RWPE1 (cell line): ENCODE results near the gene CD200R1L.

ENCODE experiments used
- CTCF ChIA-PET: fragments of 350-600 bp; sonication (Branson Sonifier 250); formaldehyde crosslinking; extraction: SDS; loops from one replicate; lab custom pipeline; 2021; lab: Yijun Ruan, JAX
- POLR2A ChIA-PET: fragments of 400-600 bp; formaldehyde crosslinking; extraction: SDS; loops from one replicate; lab custom pipeline; 2020; ENCODE audit warnings: antibody characterized with exemption; ENCODE audit not compliant: low non-redundant PET; lab: Yijun Ruan, JAX
- DNase-seq: peaks from one replicate; pipeline ENCODE4 v3.0.0; 2012; ENCODE audit warnings: low spot score
- H3K27ac ChIP-seq: fragments of 450-650 bp; 2 replicates; pipeline ENCODE4 v1.5.1; 2017
- TF ChIP-seq, protein P1 (sequence below): fragments of 450-650 bp; conservative IDR thresholded peaks from 2 replicates; pipeline ENCODE4 v1.5.1; 2017; ENCODE audit warnings: low read depth, mild to moderate bottlenecking

Gene CD200R1L

DNA sequence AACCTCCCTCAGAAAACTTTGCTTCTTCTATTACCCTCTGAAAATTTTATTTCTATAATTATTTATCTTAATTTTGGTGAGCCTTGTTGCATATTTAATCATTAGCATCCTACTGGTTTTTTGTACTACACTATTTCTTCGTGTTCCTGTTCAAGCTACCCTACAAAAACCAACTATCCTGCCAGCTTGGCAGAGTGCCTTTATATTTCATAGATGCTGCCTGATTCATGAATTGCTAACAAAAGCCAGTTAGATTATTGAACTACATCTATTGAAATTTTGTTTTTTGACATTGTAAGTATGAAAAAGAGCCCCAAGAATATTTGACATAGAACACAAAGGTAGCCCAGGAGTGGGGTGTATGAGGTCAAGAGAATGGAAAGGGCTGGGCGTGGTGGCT is 78.9 kb downstream of the CD200R1L start:
- ChIA-PET POLR2A (no interaction called here), CTCF (no interaction called here)

DNA sequence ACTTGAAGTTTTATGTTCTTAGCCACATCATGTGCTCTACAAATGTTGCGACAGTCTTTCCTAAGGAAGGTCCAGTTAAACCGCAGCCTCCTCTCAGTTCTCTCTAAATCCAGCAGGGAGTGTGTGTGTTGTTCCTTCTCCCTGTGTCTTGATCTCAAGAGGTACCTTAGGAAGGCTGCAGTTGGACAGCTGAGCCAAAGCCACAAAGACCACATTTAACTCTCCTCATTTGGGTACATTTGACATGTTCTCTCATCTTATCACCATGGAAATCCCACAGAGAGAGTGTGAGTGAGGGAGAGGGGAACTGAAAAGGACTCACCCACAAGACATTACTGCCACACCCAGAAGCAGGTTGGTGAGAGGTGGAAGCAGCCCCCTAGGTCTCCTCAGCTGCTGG is 79.5 kb downstream of the CD200R1L start:
- H3K27ac ChIP-seq = no peak overlapping the region
- TF ChIP-seq, protein P1, sequence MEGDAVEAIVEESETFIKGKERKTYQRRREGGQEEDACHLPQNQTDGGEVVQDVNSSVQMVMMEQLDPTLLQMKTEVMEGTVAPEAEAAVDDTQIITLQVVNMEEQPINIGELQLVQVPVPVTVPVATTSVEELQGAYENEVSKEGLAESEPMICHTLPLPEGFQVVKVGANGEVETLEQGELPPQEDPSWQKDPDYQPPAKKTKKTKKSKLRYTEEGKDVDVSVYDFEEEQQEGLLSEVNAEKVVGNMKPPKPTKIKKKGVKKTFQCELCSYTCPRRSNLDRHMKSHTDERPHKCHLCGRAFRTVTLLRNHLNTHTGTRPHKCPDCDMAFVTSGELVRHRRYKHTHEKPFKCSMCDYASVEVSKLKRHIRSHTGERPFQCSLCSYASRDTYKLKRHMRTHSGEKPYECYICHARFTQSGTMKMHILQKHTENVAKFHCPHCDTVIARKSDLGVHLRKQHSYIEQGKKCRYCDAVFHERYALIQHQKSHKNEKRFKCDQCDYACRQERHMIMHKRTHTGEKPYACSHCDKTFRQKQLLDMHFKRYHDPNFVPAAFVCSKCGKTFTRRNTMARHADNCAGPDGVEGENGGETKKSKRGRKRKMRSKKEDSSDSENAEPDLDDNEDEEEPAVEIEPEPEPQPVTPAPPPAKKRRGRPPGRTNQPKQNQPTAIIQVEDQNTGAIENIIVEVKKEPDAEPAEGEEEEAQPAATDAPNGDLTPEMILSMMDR = no peak
- POLR2A ChIA-PET = no interaction called here
- DNase-seq = no peak
- CTCF ChIA-PET = no interaction called here

More for the DNA sequence above, 78.9 kb downstream of the CD200R1L start:
- TF ChIP-seq, protein P1 = no peak
- no peak for DNase-seq
- H3K27ac ChIP-seq = no peak overlapping the region
